OCI-LY7 (cell line): ENCODE results near the gene NSD1. TPM values are rescaled to one million over a fixed set of nuclear protein-coding genes. Genes with fewer than 3 reads are reported as not detected.

Source experiments
- BruUV-seq: library from RNA; stranded (reverse); fragments of 400-500 nt; replicated peaks from 2 replicates; lab custom pipeline; 2021; lab: Mats Ljungman, UMichigan
- CTCF ChIA-PET: fragments of 300-600 bp; sonication (Branson Sonifier 250); formaldehyde crosslinking; loops from one replicate; lab custom pipeline; 2022; ENCODE audit warnings: antibody characterized with exemption; ENCODE audit not compliant: unreplicated experiment; lab: Charles Lee
- POLR2A ChIA-PET: fragments of 300-600 bp; sonication (Branson Sonifier 250); formaldehyde crosslinking; loops from one replicate; lab custom pipeline; 2022; ENCODE audit warnings: antibody characterized with exemption; lab: Charles Lee
- DNase-seq: peaks from one replicate; pipeline ENCODE4 v3.0.0-alpha.2; 2015; ENCODE audit warnings: low spot score
- H2AFZ ChIP-seq: fragments of 200-600 bp; sonication (generic), shearing (Covaris generic); 2 replicates; pipeline ENCODE4 v1.6.1; 2014; ENCODE audit warnings: mild to moderate bottlenecking, antibody characterized with exemption, low read length, moderate library complexity
- H3K27ac ChIP-seq: fragments of 200-600 bp; sonication (generic); 2 replicates; pipeline ENCODE4 v1.5.1; 2014; ENCODE audit warnings: mixed run types, low read depth, mild to moderate bottlenecking, moderate library complexity, low read length, inconsistent platforms; ENCODE audit not compliant: poor library complexity, severe bottlenecking
- H3K36me3 ChIP-seq: fragments of 200-600 bp; sonication (generic); 2 replicates; pipeline ENCODE4 v1.6.1; 2014; ENCODE audit warnings: mild to moderate bottlenecking, antibody characterized with exemption, low read length, moderate library complexity, mixed read lengths; ENCODE audit not compliant: insufficient read depth
- H3K4me1 ChIP-seq: fragments of 200-600 bp; sonication (generic); 2 replicates; pipeline ENCODE4 v1.5.1; 2014; ENCODE audit warnings: mild to moderate bottlenecking, low read length; ENCODE audit not compliant: insufficient read depth, poor library complexity, severe bottlenecking
- H3K4me2 ChIP-seq: fragments of 200-600 bp; sonication (generic); 2 replicates; pipeline ENCODE4 v1.6.1; 2014; ENCODE audit warnings: mild to moderate bottlenecking, low read length
- H3K4me3 ChIP-seq: fragments of 200-600 bp; sonication (generic); 2 replicates; pipeline ENCODE4 v1.5.1; 2014; ENCODE audit warnings: mild to moderate bottlenecking, low read depth, low read length; ENCODE audit not compliant: poor library complexity, severe bottlenecking
- H3K79me2 ChIP-seq: fragments of 200-600 bp; sonication (generic); 2 replicates; pipeline ENCODE4 v1.6.1; 2016; ENCODE audit warnings: low read depth, mild to moderate bottlenecking, low read length, moderate library complexity, mixed read lengths; ENCODE audit not compliant: insufficient read depth
- H3K9me2 ChIP-seq: fragments of 200-600 bp; sonication (generic); 2 replicates; pipeline ENCODE4 v1.6.1; 2016; ENCODE audit warnings: mild to moderate bottlenecking, low read length, mixed read lengths; ENCODE audit not compliant: insufficient read depth
- H3K9me3 ChIP-seq: fragments of 200-600 bp; sonication (generic); 2 replicates; pipeline ENCODE4 v1.6.1; 2014; ENCODE audit warnings: mild to moderate bottlenecking, mixed run types, low read length, mixed read lengths
- H4K20me1 ChIP-seq: fragments of 200-600 bp; sonication (generic); 2 replicates; pipeline ENCODE4 v1.6.1; 2014; ENCODE audit warnings: mild to moderate bottlenecking, antibody characterized with exemption, low read length, moderate library complexity, mixed read lengths; ENCODE audit not compliant: insufficient read depth
- CTCF ChIP-seq: fragments of 200-600 bp; sonication (generic); conservative IDR thresholded peaks from 2 replicates; pipeline ENCODE4 v1.5.1; 2014; ENCODE audit warnings: mild to moderate bottlenecking, antibody characterized with exemption, low read length, moderate library complexity, mixed read lengths
- EZH2phosphoT487 ChIP-seq: fragments of 200-600 bp; sonication (generic); IDR thresholded peaks from 2 replicates; pipeline ENCODE4 v1.6.1; 2018; ENCODE audit warnings: low read depth, borderline replicate concordance, mild to moderate bottlenecking, mixed run types, antibody characterized with exemption, low read length, moderate library complexity, mixed read lengths
- intact Hi-C: fragments of 100-400 bp; cut with micrococcal nuclease; formaldehyde crosslinking; loops from one replicate; pipeline ENCODE4 v1.10.0; 2022; ENCODE audit not compliant: unreplicated experiment
- total RNA-seq, 2 experiments: library from RNA; depleted of rRNA in 1 of 2; stranded (reverse); fragments of >200 nt in 1 of 2; shearing (Covaris generic) in 1 of 2; gene quantifications; 2 replicates each; pipeline ENCODE4 v1.2.3, GENCODE V29; 2014 to 2022

NSD1 gene
- total RNA-seq, 2 experiments from 2014 or later: 64.3 to 142 TPM

- no TSS peak for BruUV-seq
- Histone ChIP-seq H3K9me3 (no peaks in the 10 kb centered on the region), H3K79me2 (peaks cover 11% of the 10 kb centered on the region; the same call in 1 of the 2 replicates), H3K36me3 (peaks cover 8% of the 10 kb centered on the region), H3K27ac (no peak overlapping the region), H3K4me3 (no peak overlapping the region), H3K4me1 (peaks cover 21% of the 10 kb centered on the region), H3K9me2 (no peaks in the 10 kb centered on the region), H2AFZ (no peak overlapping the region), H4K20me1 (peaks cover 3% of the 10 kb centered on the region; the same call in 1 of the 2 replicates), H3K4me2 (no peak overlapping the region)
- no peak for TF ChIP-seq CTCF
- no peak for TF ChIP-seq EZH2phosphoT487
- intact Hi-C loops: no loop called here
- DNase-seq: no peak
- ChIA-PET CTCF (no interaction called here), POLR2A (interaction anchor here (0.5 kb wide), 1 partner anchor 57 kb away, joined by 3 read pairs; no protein-coding TSS in a partner anchor)
Observed at GRCh38 chr5:177315411-177315810, 181.8 kb downstream of the NSD1 start.

DNA sequence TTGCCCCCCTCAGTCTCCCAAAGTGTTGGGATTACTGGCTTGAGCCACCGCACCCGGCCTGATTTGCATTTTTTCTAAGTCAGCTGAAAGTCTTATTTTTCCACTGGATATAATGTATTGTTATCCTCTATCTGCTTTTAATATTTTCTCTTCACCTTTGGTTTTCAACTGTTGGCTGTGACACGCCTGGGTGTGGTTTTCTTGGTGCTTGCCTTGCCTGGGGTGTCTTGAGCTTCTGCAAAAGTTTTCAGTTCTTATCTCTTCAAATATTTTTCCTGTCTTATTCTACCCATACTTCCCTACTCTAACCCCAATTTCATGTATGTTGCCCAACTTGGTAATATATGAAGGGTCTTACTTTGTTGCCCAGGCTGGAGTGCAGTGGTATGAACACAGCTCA lies 182.4 kb downstream of the NSD1 start:
- Histone ChIP-seq H4K20me1 (no peaks in the 10 kb centered on the region), H3K9me2 (no peaks in the 10 kb centered on the region), H3K79me2 (peaks cover 5% of the 10 kb centered on the region; the same call in 1 of the 2 replicates), H3K4me3 (no peak overlapping the region), H3K4me1 (peaks cover 16% of the 10 kb centered on the region), H3K36me3 (peaks cover 6% of the 10 kb centered on the region; the same call in 1 of the 2 replicates), H3K4me2 (no peak overlapping the region), H3K9me3 (no peaks in the 10 kb centered on the region), H3K27ac (no peak overlapping the region), H2AFZ (no peak overlapping the region)
- ChIA-PET POLR2A (interaction anchor here (0.6 kb wide), 1 partner anchor 88 kb away, joined by 3 read pairs; no protein-coding TSS in a partner anchor), CTCF (interaction anchor here (0.6 kb wide), 1 partner anchor 36 kb away, joined by 3 read pairs; no protein-coding TSS in a partner anchor)
- TF ChIP-seq CTCF: no peak
- no peak for TF ChIP-seq EZH2phosphoT487
- no peak for DNase-seq
- intact Hi-C loops: no loop called here
- BruUV-seq: no TSS peak

DNA sequence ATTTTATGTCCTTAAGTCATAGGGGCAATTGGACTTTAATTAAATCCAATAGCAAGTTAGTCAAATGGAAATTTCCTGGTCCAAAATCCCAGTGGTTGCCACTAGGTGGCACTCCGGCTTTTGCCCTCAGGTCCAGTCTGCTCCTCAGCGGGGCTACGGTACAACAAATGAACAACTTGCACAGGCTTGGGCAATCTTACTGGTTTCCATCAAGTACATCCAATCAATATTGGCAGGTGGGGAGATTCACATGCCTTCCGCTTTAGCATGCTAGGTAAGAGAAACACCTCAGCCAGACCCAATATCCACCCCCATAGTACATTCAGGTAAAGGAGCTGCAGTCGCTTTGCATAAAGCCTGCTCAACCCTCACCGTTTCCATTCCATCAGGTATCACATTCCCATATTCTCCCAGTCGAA lies 184.4 kb downstream of the NSD1 start:
- POLR2A ChIA-PET: interaction anchor here (0.7 kb wide), 1 partner anchor 482 kb away, joined by 3 read pairs; no protein-coding TSS in a partner anchor
- no TSS peak for BruUV-seq
- no peaks in the 10 kb centered on the region for H4K20me1 ChIP-seq
- peaks cover 11% of the 10 kb centered on the region for H3K4me1 ChIP-seq
- peak; percentile 82 for DNase-seq
- CTCF ChIA-PET: no interaction called here
- peaks cover 6% of the 10 kb centered on the region; the same call in 1 of the 2 replicates for H3K36me3 ChIP-seq
- H3K79me2 ChIP-seq: no peaks in the 10 kb centered on the region
- no peak overlapping the region for H3K4me2 ChIP-seq
- H3K4me3 ChIP-seq: no peak overlapping the region
- no peaks in the 10 kb centered on the region for H3K9me2 ChIP-seq
- no peaks in the 10 kb centered on the region for H3K9me3 ChIP-seq
- intact Hi-C loops: loop anchor here (1.0 kb wide), 2 partner anchors 72 to 136 kb away; no protein-coding TSS in a partner anchor
- H2AFZ ChIP-seq: no peak overlapping the region
- no peak overlapping the region for H3K27ac ChIP-seq
- TF ChIP-seq EZH2phosphoT487 (no peak), CTCF (peak; percentile 99)
